Bronchial epithelial cell (primary cell): ENCODE results near the gene PAX2. TPM values are rescaled to one million over a fixed set of nuclear protein-coding genes. Genes with fewer than 3 reads are reported as not detected.

Experiments
- DNase-seq: peaks from one replicate; pipeline ENCODE4 v3.0.0-alpha.2; 2010; ENCODE audit warnings: low read depth
- FAIRE-seq: peaks from 2 replicates; lab custom pipeline; 2011; peaks lifted over from hg19 to GRCh38; lab: Jason Lieb, UNC
- H3K27me3 ChIP-seq: 2 replicates; pipeline ENCODE4 v1.5.1; 2011; ENCODE audit warnings: low read length; ENCODE audit not compliant: control insufficient read depth, insufficient read depth
- H3K36me3 ChIP-seq: 2 replicates; pipeline ENCODE4 v1.5.1; 2011; ENCODE audit warnings: low read length; ENCODE audit not compliant: control insufficient read depth, insufficient read depth
- H3K4me3 ChIP-seq: 2 replicates; pipeline ENCODE4 v1.5.1; 2011; ENCODE audit warnings: mild to moderate bottlenecking, low read depth, low read length, control low read depth
- total RNA-seq: library from RNA; depleted of rRNA; stranded (reverse); fragments of >200 nt; gene quantifications from 2 replicates; pipeline ENCODE4 v1.2.1, GENCODE V29; 2014
- TF ChIP-seq, protein P1 (sequence below): IDR thresholded peaks from 2 replicates; pipeline ENCODE4 v1.5.1; 2011; ENCODE audit warnings: mild to moderate bottlenecking, moderate library complexity, low read length, control low read depth, inconsistent platforms; ENCODE audit not compliant: insufficient read depth, severe bottlenecking

The PAX2 gene
- total RNA-seq, 1 donor from 2014 or later = not detected

- Histone ChIP-seq H3K4me3 (no peak overlapping the region), H3K27me3 (peaks cover 31% of the 10 kb centered on the region), H3K36me3 (no peaks in the 10 kb centered on the region)
- DNase-seq (no peak), FAIRE-seq (no peak)
- TF ChIP-seq, protein P1, sequence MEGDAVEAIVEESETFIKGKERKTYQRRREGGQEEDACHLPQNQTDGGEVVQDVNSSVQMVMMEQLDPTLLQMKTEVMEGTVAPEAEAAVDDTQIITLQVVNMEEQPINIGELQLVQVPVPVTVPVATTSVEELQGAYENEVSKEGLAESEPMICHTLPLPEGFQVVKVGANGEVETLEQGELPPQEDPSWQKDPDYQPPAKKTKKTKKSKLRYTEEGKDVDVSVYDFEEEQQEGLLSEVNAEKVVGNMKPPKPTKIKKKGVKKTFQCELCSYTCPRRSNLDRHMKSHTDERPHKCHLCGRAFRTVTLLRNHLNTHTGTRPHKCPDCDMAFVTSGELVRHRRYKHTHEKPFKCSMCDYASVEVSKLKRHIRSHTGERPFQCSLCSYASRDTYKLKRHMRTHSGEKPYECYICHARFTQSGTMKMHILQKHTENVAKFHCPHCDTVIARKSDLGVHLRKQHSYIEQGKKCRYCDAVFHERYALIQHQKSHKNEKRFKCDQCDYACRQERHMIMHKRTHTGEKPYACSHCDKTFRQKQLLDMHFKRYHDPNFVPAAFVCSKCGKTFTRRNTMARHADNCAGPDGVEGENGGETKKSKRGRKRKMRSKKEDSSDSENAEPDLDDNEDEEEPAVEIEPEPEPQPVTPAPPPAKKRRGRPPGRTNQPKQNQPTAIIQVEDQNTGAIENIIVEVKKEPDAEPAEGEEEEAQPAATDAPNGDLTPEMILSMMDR = no peak
Observed at GRCh38 chr10:100864036-100864885, 118.9 kb downstream of the PAX2 start.

DNA sequence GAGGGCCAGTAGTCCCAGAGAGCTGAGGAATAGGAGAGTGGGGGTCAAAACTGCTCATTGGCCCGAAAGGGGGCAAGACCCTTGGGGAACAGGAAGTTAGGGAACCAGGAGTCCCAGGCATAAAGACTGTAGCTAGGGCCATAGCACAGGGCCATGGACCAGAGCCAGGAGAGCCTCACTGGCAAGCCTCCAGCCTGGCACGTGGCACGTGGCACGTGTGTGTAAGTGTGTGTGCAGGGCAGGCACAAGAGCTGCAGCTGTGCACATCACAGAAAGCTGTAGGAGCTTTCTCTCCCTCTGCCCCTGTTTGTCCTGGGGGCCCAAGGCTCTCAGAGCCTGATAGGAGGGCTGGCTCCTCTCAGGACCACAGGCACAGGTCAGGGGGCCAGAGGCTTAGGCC is 119.6 kb downstream of the PAX2 start:
- no peak for FAIRE-seq
- no peaks in the 10 kb centered on the region for H3K36me3 ChIP-seq
- no peak overlapping the region for H3K4me3 ChIP-seq
- H3K27me3 ChIP-seq = peaks cover 29% of the 10 kb centered on the region
- TF ChIP-seq, protein P1 = no peak
- DNase-seq = no peak

DNA sequence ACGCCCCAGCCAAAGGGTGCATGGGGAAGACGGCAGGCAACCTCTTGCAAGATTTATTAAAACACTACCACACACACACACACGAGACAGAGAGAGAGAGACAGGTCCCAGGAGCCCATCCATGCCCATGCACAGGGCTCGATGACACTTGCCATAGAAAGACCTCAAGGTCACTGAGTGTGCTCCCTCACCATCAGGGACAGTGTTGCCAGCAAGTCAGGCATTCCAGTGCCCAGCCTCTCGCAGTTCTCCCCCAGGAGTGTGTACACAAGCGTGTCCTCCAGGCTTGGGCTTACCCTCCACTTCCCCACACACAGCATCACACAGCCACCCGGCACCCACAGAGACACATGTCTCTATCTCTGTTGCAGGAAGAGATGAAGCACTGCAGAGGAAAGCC is 120.6 kb downstream of the PAX2 start:
- no peak for FAIRE-seq
- peaks cover 28% of the 10 kb centered on the region for H3K27me3 ChIP-seq
- TF ChIP-seq, protein P1 = no peak

GRCh38 chr10:100866575-100867098 is 121.3 kb downstream of the PAX2 start:
- FAIRE-seq (no peak), DNase-seq (no peak)
- Histone ChIP-seq H3K4me3 (no peak overlapping the region), H3K36me3 (no peaks in the 10 kb centered on the region), H3K27me3 (peaks cover 28% of the 10 kb centered on the region)
- TF ChIP-seq, protein P1 = no peak

More for the DNA sequence above, 120.6 kb downstream of the PAX2 start:
- H3K4me3 ChIP-seq = no peak overlapping the region
- DNase-seq = no peak
- no peaks in the 10 kb centered on the region for H3K36me3 ChIP-seq

DNA sequence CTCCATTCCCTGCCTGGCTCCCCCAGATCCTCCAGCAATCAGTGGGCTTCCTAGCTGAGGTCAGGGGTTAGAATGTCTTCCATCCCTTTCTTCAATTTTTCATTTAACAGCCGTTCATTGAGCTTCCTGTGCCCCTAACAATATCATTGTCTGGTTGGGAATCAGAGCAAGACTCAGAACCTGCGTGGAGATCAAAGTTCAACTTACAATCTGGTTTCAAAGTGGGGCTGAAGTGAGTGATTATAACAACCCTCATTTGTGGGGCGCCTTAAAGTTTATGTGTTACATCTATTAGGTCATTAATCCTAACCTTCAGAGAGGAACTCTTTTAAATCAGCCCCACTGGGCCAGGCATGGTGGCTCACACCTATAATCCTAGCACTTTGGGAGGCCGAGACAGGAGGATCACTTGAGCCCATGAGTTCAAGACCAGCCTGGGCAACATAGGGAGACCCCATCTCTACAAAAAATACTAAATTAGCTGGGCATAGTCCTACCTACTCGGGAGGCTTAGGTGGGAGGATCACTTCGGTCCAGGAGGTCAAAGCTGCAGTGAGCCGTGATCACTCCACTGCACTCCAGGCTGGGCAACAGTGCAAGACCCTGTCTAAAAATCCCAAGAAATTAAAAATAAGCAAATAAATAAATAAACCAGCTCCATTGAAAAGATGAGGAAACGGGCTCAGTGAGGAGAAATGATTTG is 122.0 kb downstream of the PAX2 start:
- DNase-seq (no peak), FAIRE-seq (no peak)
- Histone ChIP-seq H3K4me3 (no peak overlapping the region), H3K36me3 (no peaks in the 10 kb centered on the region), H3K27me3 (peaks cover 28% of the 10 kb centered on the region)
- TF ChIP-seq, protein P1 = no peak
